CD4-positive, alpha-beta T cell treated with Interleukin-4 for 4 hours (primary cell): Measurements from ENCODE around the gene ARSB.
"Not testable (repeated sequence)": the region's sequence is repeated elsewhere in the genome, so short reads cannot be mapped to it uniquely, and the experiment has no call there.

Experiments
- DNase-seq: peaks from one replicate; pipeline ENCODE4 v3.0.0-alpha.2; 2020

Gene ARSB

GRCh38 chr5:78746021-78746770, 238.9 kb downstream of the ARSB start:
- DNase-seq = no peak

- DNase-seq = no peak
Observed at GRCh38 chr5:78744951-78745534, 240.1 kb downstream of the ARSB start.

- DNase-seq = no peak
Observed at GRCh38 chr5:78741019-78741418, 244.1 kb downstream of the ARSB start.

GRCh38 chr5:78738693-78739300, 246.3 kb downstream of the ARSB start:
- no peak for DNase-seq

- no peak for DNase-seq
Observed at GRCh38 chr5:78738104-78738503, 247.0 kb downstream of the ARSB start.

GRCh38 chr5:78735834-78736463, 249.2 kb downstream of the ARSB start:
- DNase-seq = no peak

- DNase-seq = no peak
Observed at GRCh38 chr5:78734950-78735349, 250.2 kb downstream of the ARSB start.

GRCh38 chr5:78734094-78734845, 250.8 kb downstream of the ARSB start:
- DNase-seq = no peak

GRCh38 chr5:78732721-78733120, 252.4 kb downstream of the ARSB start:
- DNase-seq = not testable (repeated sequence)

- no peak for DNase-seq
Observed at GRCh38 chr5:78731884-78732283, 253.2 kb downstream of the ARSB start.

- no peak for DNase-seq
Observed at GRCh38 chr5:78730300-78731094, 254.6 kb downstream of the ARSB start.

GRCh38 chr5:78727786-78728761, 257.0 kb downstream of the ARSB start:
- DNase-seq = no peak
